Activated T-helper 9 cell treated with anti-CD3 and anti-CD28 coated beads, Interleukin-2, amount 50 U/mL, for 16 hours (primary cell): ENCODE measurements around the gene SLC6A11.

ENCODE experiments used
- DNase-seq: peaks from one replicate; pipeline ENCODE4 v3.0.0-alpha.2; 2020; ENCODE audit warnings: low read depth

Gene SLC6A11

DNA sequence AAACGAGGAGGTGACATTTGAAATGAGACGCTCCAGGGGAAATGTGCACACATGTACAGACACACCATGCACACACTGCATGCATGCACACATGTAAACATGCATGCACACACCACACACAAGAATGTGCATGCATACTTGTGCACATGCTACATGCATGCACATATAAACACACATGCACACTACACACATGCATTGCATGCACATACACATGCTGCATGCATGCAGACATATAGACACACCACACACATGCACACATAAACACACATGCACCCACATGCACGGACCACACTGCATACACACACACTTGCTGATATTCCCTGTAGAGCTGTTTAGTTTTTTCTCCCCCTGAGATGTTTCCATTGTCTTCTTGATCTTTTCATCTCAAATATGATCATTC lies 138.7 kb downstream of the SLC6A11 start:
- no peak for DNase-seq

DNA sequence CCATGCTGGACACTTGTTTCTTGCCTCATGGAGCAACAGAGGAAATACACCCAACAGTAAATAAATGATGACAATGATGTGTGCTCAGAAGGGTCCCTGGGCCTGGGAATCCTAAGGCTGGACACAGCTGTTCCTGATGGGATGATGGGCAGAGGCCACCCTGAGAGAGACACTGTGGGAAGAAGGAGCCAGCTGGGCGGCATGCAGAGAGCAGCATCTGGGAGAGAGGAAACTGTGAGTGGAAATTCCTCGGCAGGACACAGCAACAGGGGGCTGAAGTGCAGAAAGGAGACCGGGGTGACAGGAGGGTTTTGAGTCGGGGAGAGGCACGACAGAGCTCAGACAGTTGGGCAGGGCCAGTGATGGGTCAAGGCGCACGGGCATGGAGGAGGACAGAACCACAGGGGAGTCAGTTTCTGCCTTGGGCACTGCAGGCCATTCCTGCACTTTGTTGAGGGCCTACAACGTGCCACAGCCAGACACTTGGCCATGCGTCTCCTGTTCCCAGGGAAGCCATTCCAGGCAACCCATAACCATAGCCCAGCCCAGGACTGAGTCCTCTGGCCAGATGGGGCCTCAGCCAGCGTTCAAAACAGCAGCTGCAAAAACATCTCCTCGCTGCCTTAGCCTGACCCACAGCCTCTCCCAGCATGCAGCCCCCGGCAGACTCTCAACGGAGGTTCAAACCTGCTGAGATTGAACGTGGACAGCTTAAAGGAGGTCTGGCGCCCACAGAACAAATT lies 139.9 kb downstream of the SLC6A11 start:
- DNase-seq = no peak

DNA sequence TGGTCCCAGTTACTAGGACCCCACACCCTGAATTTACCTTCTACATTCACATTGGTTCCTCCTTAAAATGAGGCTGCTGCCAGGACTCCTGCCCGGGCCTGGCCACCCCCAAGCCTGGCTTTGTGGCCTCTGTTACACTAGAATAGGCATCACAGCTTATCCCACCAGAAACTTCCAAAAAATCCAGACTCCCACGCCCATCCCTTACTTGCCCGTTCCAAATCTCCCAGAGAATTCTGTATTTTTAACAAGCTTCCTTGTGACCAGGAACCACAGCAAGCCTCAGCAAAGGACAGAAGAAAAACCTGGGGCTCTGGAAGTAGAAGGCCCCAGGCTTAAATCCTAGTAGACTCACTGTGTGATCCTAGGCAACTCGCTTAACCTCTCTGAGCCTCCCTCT lies 140.5 kb downstream of the SLC6A11 start:
- DNase-seq = no peak

DNA sequence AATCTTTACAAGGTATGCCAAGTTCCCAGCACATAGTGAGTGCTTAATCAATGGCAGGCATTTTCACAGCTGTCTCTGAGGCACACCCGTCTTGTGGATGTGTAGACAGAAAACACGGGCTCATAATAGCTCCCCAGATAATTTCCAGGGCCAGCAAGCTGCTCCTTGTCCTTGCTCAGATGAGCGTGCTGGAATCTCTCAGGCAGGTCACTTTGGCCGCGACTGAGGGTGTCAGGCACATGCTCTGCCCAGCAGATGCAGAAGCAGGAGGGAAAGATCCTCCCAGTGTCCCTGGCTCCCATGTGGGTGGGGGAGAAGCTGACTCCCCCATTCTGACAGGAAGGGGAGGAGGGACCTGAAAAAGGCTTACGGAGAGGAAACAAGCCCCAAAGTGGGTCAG lies 141.0 kb downstream of the SLC6A11 start:
- DNase-seq = no peak

DNA sequence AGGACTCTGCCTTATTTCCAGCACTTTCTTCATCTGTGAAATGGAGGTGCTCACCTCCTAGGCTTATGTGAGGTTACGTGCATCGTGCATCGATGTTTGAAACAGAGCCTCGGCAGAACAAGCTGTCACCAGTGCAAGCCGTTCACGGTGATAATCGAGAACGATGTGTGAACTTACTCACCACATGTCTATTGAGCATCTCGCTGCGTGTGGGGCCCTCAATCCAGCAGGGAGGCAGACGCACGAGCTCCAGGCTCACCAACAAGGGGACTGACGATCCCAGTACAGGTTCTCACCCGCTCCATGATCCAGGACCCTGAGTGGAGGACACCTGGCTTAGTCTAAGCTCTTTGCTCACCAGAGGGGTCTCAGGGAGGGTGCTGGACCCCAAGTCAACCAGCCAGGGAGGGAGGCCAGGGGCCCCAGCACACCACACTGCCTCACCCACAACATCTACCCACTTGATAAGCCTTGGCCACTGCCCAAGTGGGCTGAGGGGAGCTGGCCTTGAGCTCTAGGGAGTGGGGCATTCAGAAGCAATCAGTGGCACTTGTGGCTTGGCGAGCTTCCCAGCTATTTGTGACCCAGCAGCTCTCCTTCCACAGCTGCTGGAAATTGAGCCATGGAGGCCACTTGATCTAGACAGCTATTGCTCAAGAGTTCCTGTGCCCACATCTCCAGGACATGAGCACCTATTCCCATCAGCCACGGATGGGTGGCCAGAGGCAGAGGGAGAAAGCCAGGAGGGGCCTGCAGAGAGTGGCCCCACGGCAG lies 142.1 kb downstream of the SLC6A11 start:
- no peak for DNase-seq

DNA sequence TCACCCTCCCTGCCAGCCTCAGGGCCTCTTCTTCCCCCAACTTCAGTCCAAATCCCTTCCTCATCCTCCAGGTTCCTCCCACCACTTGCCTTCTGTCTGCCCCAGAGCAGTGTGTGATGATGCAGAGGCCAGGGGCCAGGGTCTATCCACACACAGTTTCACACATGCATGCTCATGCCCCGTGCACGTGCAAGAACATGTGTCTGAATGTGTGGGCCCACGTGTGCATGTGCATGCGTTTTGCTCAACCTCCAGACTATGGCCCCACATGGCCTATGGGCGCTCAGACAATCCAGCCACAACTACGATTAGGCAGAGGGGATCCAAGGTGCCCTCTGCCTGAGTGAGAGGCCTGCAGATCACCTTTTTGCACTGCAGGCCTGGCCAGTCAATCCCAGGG lies 144.2 kb downstream of the SLC6A11 start:
- DNase-seq = no peak

DNA sequence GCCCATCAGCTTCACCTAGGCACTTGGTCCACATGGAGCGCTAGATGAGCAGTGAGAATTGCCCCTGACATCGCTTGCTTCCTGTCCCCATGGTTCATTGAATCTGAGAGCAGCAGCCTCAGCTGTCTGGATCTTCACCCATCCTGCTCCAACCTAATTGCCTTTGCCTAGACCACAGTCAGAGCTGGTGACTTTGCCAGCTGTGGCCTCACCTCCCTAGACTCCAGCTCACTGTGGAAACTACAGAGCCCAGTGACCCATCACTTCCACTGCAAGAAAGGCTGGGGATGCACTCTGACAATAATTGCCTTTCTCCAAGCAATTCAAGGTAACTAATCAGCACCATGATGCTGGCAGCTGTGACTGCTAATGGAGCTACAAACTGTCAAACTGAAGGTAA lies 145.9 kb downstream of the SLC6A11 start:
- no peak for DNase-seq

DNA sequence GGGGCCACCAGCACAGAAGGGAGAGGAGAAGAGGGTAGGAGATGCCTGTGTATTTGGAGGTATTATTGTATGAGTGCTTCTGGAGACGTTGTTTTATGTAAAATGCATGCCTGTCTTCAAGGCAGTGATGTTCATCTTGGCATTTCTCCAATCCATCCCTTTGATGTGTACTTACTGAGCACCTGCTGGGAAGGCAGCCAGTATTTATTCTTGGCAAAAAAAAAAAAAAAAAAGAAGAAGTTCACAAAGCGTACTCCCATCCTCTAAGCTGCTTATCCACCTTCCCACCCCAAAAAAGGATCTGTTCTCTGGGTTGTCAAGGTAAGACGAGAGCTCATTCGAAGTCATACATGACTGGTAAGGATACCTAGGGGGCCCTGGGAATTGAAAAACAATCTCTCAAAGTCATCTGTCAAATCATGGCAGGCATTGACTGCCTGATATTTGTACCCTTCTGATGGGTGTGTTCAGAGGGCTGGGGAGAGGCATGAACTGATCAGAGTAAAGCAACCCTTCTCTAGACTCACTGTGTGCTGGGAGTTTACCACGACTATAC lies 146.5 kb downstream of the SLC6A11 start:
- DNase-seq = no peak

DNA sequence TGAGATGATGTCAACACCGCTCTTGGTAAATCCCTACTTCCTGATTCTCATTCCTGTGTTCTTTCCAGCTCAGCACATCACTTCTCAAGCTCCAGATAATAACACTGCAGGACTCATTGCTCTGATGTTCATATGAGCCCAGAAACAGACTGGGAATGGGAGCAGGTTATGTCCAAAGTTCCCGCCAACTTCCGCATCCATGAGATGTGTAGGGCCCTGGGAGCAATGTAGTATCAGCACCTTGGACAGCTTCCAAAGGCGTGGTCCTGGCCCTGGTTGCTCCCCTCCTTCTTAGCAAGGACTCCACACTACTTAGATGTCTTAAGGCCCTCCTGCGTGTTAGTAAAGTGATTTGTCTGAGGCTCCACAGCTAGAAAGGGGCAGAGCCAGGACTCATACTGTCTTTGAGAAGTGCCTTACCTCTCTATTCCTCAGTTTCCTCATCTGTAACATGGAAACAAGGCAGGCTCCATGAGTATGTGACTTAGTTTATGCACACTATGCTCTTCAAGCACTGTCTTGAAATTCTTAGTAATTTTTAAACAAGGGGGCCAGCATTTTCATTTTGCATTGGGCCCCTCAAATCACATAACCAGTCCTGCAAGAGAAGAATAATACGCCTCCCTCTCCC lies 148.6 kb downstream of the SLC6A11 start:
- no peak for DNase-seq

DNA sequence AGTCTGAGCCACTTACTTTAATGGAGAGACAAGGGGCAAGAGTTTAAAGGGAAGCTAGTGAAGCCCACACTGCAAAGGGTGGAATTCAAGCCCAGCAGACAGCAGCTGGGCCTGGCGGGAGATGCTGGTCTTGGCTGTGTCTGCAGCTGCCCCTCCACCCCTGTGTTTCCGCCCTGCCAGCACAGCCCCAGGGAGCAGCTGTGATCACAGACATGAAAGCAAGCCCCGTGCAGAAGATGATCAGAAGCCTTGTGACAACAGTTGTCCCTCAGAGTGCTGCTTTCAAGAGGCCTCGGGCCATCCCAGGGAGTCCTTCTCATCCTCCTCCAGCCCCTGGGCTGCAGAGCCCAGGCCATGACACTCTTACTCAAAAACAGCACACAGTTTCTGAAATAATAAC lies 152.4 kb downstream of the SLC6A11 start:
- no peak for DNase-seq

DNA sequence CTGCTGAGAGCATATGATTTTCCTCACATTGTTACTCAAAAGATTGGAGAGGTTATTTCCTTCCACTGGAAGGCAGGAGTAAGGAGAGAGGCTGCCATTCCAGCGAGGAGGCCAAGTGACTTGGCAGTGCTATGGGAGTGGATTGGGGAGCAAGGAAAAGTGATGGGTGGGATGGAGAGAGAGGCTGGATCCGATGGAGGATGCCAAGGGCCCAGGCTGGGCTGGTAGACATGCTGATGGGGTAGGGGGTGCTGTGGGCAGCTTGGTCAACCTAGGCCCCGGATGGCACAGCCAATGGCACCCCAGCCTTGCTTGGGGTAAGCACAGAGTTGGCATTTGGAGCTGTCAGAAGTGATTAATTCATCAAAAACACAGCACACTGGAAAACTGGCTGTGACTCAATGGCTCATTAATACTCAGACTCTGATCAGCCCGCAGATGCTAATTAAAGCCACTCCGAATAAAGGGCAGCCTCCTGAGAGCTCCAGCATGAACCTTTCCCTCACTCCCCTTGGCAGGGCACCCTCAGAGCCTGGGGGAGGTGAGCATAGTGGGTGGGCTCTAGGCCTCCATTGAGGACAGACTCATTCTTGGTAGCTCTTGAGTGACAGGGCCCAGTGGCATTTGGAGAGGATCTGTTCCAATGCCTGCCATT lies 154.4 kb downstream of the SLC6A11 start:
- no peak for DNase-seq

DNA sequence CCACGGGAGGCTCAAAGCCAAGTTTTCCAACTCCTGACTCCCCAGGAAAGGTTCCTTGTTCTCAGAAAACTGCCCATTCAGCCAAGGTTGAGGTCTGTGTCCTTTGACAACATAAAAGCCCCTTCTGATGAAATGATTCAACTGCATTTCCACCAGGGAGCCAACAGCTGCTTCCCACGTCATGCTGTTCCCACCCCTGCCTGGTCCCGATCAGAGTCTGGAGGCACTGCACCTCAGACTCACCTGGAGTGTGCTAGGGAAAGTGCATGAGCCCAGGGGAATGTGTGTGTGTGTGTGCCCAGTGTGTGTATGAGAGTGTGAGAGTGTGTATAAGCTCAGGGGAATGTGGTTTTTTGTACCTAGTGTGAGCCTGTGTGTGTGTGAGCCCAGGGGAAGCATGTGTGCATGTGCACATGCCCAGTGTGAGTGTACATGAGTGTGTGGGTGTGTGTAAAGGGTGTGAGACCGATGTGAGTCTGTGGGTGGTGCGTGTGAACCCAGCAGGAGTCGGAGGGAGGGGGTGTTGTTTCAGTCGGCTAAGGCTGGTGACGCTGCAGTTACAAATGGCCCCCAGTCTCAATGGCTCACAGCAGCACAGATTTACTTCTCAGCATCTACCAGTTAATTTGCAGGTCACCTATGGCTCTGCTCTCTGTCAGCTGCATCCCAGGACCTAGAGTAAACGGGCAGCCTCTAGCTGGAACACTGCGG lies 156.2 kb downstream of the SLC6A11 start:
- DNase-seq = no peak

DNA sequence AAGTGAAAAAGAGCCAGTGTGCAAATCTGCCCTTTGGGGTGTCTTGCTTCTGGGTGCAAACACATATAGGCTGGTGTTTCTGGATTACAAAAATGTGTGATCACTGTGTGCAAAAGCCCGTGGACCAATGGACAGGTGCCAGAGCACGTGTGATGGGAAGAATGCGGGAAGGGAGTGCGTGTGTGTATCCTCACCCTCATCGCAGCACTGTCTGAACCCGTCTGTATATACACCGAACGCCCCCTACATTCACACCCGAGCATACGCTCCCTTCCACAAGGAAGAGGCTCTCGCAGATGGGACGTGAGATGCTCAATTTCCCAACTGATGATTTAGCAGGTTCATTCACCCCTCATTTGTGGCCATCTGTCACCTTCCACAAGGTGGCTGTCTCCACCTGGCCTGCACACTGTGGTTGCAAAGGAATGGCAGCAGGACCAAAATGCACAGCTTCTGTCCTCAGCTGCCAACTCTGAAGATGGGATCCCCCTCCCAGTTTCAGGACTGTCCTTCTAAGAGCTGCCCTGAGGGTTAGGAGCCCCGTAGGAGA lies 157.1 kb downstream of the SLC6A11 start:
- DNase-seq = no peak

DNA sequence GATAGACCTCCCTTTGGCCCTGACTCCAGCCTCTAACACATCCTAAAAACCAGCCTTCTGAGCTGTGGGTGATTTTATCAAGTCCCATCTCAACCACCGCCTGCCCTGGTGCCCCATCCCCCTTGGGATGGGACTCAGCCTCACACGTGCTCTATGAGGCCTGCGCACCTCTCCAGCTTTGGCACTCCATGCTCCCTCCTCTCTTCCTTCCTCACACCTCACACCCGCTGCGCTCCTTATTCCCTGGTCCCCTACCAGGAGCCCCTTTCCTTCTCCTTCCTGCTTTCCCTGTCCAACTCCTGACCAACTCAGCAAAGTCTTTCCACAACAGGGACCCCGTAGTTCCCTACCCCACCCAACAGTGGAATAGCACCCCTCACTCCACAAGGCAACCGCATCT lies 158.1 kb downstream of the SLC6A11 start:
- no peak for DNase-seq

DNA sequence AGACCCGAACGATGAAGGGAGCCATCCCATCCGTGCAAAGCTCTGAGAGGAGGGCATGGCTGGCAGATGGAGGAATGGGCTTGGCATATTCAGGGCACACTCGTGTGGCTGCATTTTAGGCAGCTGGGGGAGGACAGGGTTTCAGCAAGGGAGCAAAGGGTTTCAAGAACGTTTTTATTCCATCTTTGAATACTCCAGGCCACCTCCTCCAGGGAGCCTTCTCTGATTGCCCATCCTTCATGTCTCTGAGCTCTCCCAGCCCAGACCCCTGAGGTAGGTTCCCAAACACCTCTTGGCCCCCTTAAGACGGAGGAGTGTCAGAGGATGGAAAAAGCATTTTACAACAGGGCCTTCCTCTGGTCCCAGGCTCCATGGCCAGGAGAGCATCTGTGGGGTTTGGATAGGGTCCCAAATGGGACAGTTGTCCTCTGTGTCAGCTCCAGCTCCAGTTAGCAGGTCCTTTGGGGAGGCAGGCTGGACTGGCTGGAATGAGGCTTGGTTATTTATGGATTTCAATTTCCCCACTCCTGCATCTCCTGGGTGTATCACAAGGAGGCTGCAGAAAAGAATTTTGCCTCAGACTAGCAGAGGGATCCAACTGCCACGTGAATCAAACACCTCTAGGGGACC lies 158.8 kb downstream of the SLC6A11 start:
- no peak for DNase-seq

DNA sequence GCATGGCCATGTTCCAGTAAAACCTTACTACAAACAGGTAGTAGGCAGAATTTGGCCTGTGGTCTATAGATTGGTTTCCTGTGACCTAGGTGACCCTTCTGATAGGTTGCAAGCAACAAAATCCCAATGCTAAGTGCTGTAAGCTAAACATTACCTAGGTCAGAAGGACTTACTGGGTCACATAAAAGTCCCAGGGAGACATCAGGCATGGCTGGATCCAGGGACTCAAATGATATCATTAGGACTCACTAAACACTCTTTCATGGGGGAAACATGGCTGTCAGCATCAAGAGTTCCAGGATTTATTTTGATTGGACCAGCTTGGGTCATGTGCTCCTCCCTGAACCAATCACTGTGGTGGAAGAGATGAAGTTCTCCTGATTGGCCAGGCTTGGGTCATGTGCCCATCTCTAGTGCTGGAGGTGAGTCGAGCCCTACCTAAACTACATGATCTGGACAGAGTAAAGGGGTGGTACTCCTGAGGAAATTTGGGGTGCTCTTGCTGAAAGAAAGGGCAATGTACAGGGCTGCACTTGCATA lies 159.7 kb downstream of the SLC6A11 start:
- DNase-seq = no peak

DNA sequence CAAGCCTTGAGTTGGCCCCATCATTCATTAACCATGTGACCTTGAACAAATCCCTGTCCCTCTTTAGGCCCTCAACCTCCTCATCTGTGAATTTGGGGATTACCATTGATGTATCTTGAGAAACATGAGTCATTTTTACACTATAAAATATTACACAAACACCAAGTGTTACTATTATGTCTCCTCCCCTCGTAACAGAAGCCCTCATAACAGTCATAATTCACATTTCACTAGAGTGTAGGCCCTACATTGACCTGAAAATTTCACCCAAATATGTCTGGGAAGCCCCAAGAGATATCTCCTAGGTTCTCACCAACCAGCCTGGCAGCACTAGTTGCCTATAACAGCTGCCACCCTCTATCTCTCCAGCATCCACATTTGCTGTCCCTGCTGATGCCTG lies 160.7 kb downstream of the SLC6A11 start:
- DNase-seq = no peak

DNA sequence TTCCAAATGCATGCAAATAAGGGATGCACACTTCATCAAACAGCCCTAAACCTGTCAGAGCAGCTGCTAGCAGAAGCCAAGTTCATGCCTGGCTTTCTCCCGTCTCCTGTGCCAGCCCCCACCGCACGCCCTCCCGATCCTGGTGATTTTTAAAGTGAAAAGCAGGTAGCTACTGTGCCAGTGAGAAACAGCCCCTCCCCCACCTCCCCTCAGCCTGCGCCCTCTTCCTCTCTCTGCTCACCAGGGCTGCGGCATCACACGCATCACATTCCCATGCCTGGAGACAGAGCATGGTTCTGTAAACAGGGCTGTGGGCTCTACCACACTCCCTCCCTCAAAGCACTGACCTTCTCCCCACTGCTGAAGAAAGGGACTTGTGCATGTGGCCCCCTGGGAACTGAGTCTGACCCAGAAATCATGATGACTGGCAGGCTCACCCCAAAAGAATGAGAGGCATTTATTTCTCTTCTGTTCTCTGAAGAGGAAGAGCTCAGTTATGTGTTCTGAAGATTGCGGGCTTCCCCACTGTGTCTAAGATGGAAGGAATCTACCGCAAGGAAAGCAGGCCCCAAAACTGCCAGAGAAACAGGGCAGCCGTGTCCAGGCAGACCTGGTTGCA lies 162.0 kb downstream of the SLC6A11 start:
- no peak for DNase-seq

DNA sequence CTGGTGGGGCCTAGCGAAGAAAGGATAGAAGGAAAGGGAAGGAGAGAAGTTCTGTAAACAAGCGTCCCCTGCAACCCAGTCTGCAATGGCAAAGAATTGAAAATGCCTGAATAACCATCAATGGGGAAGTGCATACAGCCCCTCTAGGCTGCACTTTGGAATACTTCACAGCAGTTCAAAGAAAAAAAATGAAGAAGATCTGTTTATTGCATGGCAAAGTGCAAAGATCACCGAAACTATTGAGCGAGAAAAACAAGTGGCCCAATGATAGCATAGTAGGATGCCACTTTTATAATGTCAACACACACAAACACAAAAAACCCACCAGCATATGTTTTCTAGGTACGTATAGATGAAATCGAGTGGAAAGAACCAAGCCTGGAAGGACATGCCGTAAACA lies 162.9 kb downstream of the SLC6A11 start:
- no peak for DNase-seq

DNA sequence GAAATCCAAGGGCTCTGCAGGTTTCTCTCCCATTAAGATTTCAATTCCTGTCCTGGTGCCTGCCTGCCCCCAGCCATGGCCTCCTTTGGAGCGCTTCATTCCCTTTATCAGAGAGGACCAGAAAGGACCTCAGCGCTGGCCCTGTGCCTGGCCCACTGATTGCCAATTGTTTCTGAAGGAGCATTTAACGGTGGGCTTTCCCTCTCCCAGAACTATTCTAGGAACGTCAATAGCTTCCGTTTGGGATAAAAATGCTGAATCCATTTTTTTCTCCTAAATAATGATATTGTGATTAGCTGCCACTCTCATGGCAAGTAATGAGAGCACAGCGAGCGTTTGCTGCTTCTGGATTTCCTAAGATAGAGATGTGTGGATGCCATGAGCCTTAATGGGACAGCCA lies 164.3 kb downstream of the SLC6A11 start:
- DNase-seq = no peak
